IPS-20b (cell line): ENCODE results near the gene CACHD1.
A peak's percentile ranks its signal among the peaks of the same experiment; 100 is the strongest.

Source experiments
- H3K27ac ChIP-seq: one replicate; pipeline ENCODE4 v1.5.1; 2013; ENCODE audit warnings: low read length
- H3K27me3 ChIP-seq: 2 replicates; pipeline ENCODE4 v1.6.1; 2013; ENCODE audit warnings: mild to moderate bottlenecking, low read length, inconsistent platforms; ENCODE audit not compliant: insufficient read depth
- H3K36me3 ChIP-seq: 2 replicates; pipeline ENCODE4 v1.6.1; 2013; ENCODE audit warnings: low read depth, mild to moderate bottlenecking, inconsistent platforms, low read length, moderate library complexity; ENCODE audit not compliant: insufficient read depth
- H3K4me1 ChIP-seq: 2 replicates; pipeline ENCODE4 v1.6.1; 2013; ENCODE audit warnings: mild to moderate bottlenecking, control low read depth, inconsistent platforms, low read length, moderate library complexity; ENCODE audit not compliant: insufficient read depth
- H3K4me3 ChIP-seq: 2 replicates; pipeline ENCODE4 v1.5.1; 2013; ENCODE audit warnings: mild to moderate bottlenecking, low read length, inconsistent platforms
- H3K9ac ChIP-seq: 2 replicates; pipeline ENCODE4 v1.6.1; 2013; ENCODE audit warnings: low read depth, mild to moderate bottlenecking, inconsistent platforms, low read length, moderate library complexity
- H3K9me3 ChIP-seq: 2 replicates; pipeline ENCODE4 v1.6.1; 2013; ENCODE audit warnings: mild to moderate bottlenecking, low read depth, low read length, inconsistent platforms; ENCODE audit not compliant: insufficient read depth

The CACHD1 gene

GRCh38 chr1:64451440-64451839 is 18.5 kb upstream of the CACHD1 start:
- Histone ChIP-seq H3K4me1 (no peaks in the 10 kb centered on the region), H3K27me3 (0 out of 2 replicates have a peak, but pooled peaks cover 7% of the 10 kb centered on the region), H3K9me3 (no peaks in the 10 kb centered on the region), H3K36me3 (no peaks in the 10 kb centered on the region), H3K27ac (no peak overlapping the region), H3K9ac (no peak overlapping the region), H3K4me3 (no peak overlapping the region)

- no peaks in the 10 kb centered on the region for H3K4me1 ChIP-seq
- no peak overlapping the region for H3K9ac ChIP-seq
- H3K36me3 ChIP-seq = no peaks in the 10 kb centered on the region
- H3K27me3 ChIP-seq = 0 out of 2 replicates have a peak, but pooled peaks cover 7% of the 10 kb centered on the region
- H3K27ac ChIP-seq = no peak overlapping the region
- no peaks in the 10 kb centered on the region for H3K9me3 ChIP-seq
- H3K4me3 ChIP-seq = no peak overlapping the region
These were observed 16.2 kb upstream of the CACHD1 start for GRCh38 chr1:64453688-64454087.

GRCh38 chr1:64458915-64459314 is 11.0 kb upstream of the CACHD1 start:
- no peak overlapping the region for H3K9ac ChIP-seq

GRCh38 chr1:64459743-64460142 is 10.2 kb upstream of the CACHD1 start:
- no peak overlapping the region for H3K27ac ChIP-seq
- no peaks in the 10 kb centered on the region for H3K27me3 ChIP-seq
- no peaks in the 10 kb centered on the region for H3K4me1 ChIP-seq
- no peaks in the 10 kb centered on the region for H3K9me3 ChIP-seq
- H3K9ac ChIP-seq = no peak overlapping the region
- H3K4me3 ChIP-seq = no peak overlapping the region
- H3K36me3 ChIP-seq = no peaks in the 10 kb centered on the region

More at GRCh38 chr1:64458915-64459314, 11.0 kb upstream of the CACHD1 start:
- H3K9me3 ChIP-seq = no peaks in the 10 kb centered on the region
- no peaks in the 10 kb centered on the region for H3K27me3 ChIP-seq
- no peaks in the 10 kb centered on the region for H3K4me1 ChIP-seq
- H3K27ac ChIP-seq = no peak overlapping the region
- H3K4me3 ChIP-seq = no peak overlapping the region
- H3K36me3 ChIP-seq = no peaks in the 10 kb centered on the region

- Histone ChIP-seq H3K36me3 (no peaks in the 10 kb centered on the region), H3K27ac (no peak overlapping the region), H3K4me3 (no peak overlapping the region), H3K9me3 (no peaks in the 10 kb centered on the region), H3K9ac (no peak overlapping the region), H3K4me1 (peaks cover 3% of the 10 kb centered on the region; the same call in 1 of the 2 replicates), H3K27me3 (peaks cover 27% of the 10 kb centered on the region)
These were observed 3.9 kb upstream of the CACHD1 start for GRCh38 chr1:64466033-64466432.

- Histone ChIP-seq H3K9me3 (no peaks in the 10 kb centered on the region), H3K4me3 (peak overlapping the region; percentile 89), H3K27me3 (peaks cover 27% of the 10 kb centered on the region), H3K27ac (no peak overlapping the region), H3K9ac (peak overlapping the region; percentile 86; the same call in 1 of the 2 replicates), H3K36me3 (peaks cover 4% of the 10 kb centered on the region; the same call in 1 of the 2 replicates), H3K4me1 (peaks cover 14% of the 10 kb centered on the region)
These were observed 583 bp upstream of the CACHD1 start for GRCh38 chr1:64469116-64469976.

- H3K9me3 ChIP-seq = no peaks in the 10 kb centered on the region
- peak overlapping the region; percentile 89 for H3K4me3 ChIP-seq
- peaks cover 24% of the 10 kb centered on the region for H3K4me1 ChIP-seq
- peaks cover 27% of the 10 kb centered on the region for H3K27me3 ChIP-seq
- peak overlapping the region; percentile 74 for H3K27ac ChIP-seq
- peak overlapping the region; percentile 86 for H3K9ac ChIP-seq
- peaks cover 12% of the 10 kb centered on the region; the same call in 1 of the 2 replicates for H3K36me3 ChIP-seq
These were observed 812 bp downstream of the CACHD1 start for GRCh38 chr1:64470665-64471217.

- Histone ChIP-seq H3K4me1 (peaks cover 31% of the 10 kb centered on the region), H3K9me3 (no peaks in the 10 kb centered on the region), H3K27ac (peak overlapping the region; percentile 74), H3K27me3 (peaks cover 27% of the 10 kb centered on the region), H3K36me3 (peaks cover 12% of the 10 kb centered on the region; the same call in 1 of the 2 replicates), H3K4me3 (peak overlapping the region; percentile 89), H3K9ac (peak overlapping the region; percentile 86)
These were observed 1.5 kb downstream of the CACHD1 start for GRCh38 chr1:64471218-64472039.

- peaks cover 37% of the 10 kb centered on the region for H3K4me1 ChIP-seq
- peak overlapping the region; percentile 86 for H3K9ac ChIP-seq
- peak overlapping the region; percentile 89 for H3K4me3 ChIP-seq
- H3K27ac ChIP-seq = peak overlapping the region; percentile 29
- peaks cover 27% of the 10 kb centered on the region for H3K27me3 ChIP-seq
- H3K36me3 ChIP-seq = peaks cover 12% of the 10 kb centered on the region; the same call in 1 of the 2 replicates
- no peaks in the 10 kb centered on the region for H3K9me3 ChIP-seq
These were observed 2.1 kb downstream of the CACHD1 start for GRCh38 chr1:64472040-64472376.

GRCh38 chr1:64472805-64473204 is 2.9 kb downstream of the CACHD1 start:
- Histone ChIP-seq H3K36me3 (peaks cover 12% of the 10 kb centered on the region; the same call in 1 of the 2 replicates), H3K4me3 (peak overlapping the region; percentile 89), H3K9ac (peak overlapping the region; percentile 86), H3K27me3 (peaks cover 19% of the 10 kb centered on the region), H3K9me3 (no peaks in the 10 kb centered on the region), H3K4me1 (peaks cover 38% of the 10 kb centered on the region), H3K27ac (peak overlapping the region; percentile 29)

GRCh38 chr1:64473367-64473766 is 3.4 kb downstream of the CACHD1 start:
- H3K27ac ChIP-seq = peak overlapping the region; percentile 4
- peaks cover 13% of the 10 kb centered on the region for H3K27me3 ChIP-seq
- H3K9me3 ChIP-seq = no peaks in the 10 kb centered on the region
- peak overlapping the region; percentile 89 for H3K4me3 ChIP-seq
- peaks cover 13% of the 10 kb centered on the region; the same call in 1 of the 2 replicates for H3K36me3 ChIP-seq
- peaks cover 38% of the 10 kb centered on the region for H3K4me1 ChIP-seq
- peak overlapping the region; percentile 42 for H3K9ac ChIP-seq
